CD14-positive monocyte (primary cell): ENCODE results near the gene PCDHA7. TPM values are rescaled to one million over a fixed set of nuclear protein-coding genes. Genes with fewer than 3 reads are reported as not detected.

Experiments
- DNase-seq, 3 donors: peaks; one replicate each; pipeline ENCODE4 v3.0.0-alpha.2; 2011 to 2022
- H2AFZ ChIP-seq: 2 replicates; pipeline ENCODE4 v1.6.0; 2012; ENCODE audit warnings: mild to moderate bottlenecking, low read depth, low read length, inconsistent platforms; ENCODE audit not compliant: insufficient read depth, poor library complexity, severe bottlenecking
- H3K27ac ChIP-seq, 2 donors: 1 replicate in 1 of 2; 2 replicates in 1 of 2; pipeline ENCODE4 v1.5.1; 2012 to 2013; ENCODE audit warnings: low read length in 2 of 2, control low read depth in 1 of 2, inconsistent platforms in 1 of 2, low read depth in 1 of 2, mild to moderate bottlenecking in 1 of 2
- H3K27me3 ChIP-seq, 2 donors: one replicate each; pipeline versions ENCODE4 v1.6.0 to v1.6.1; 2011 to 2013; ENCODE audit warnings: low read length in 2 of 2; ENCODE audit not compliant: control insufficient read depth in 2 of 2, insufficient read depth in 2 of 2
- H3K36me3 ChIP-seq, 2 donors: replicated peaks in 1 of 2; 1 replicate in 1 of 2; 2 replicates in 1 of 2; pipeline versions ENCODE4 v1.5.1 to v1.6.1; 2012 to 2013; ENCODE audit warnings: low read length in 2 of 2, control low read depth in 1 of 2, inconsistent platforms in 1 of 2, mild to moderate bottlenecking in 1 of 2; ENCODE audit not compliant: insufficient read depth in 2 of 2, control insufficient read depth in 1 of 2
- H3K4me1 ChIP-seq, 2 donors: 1 replicate in 1 of 2; 2 replicates in 1 of 2; pipeline versions ENCODE4 v1.5.1 to v1.6.1; 2012 to 2013; ENCODE audit warnings: low read length in 2 of 2, control low read depth in 1 of 2, inconsistent platforms in 1 of 2, mild to moderate bottlenecking in 1 of 2, moderate library complexity in 1 of 2; ENCODE audit not compliant: insufficient read depth in 2 of 2, control insufficient read depth in 1 of 2
- H3K4me2 ChIP-seq: replicated peaks from 2 replicates; pipeline ENCODE3; 2012; ENCODE audit warnings: low read length, moderate library complexity, mild to moderate bottlenecking; ENCODE audit not compliant: poor library complexity, severe bottlenecking; ENCODE audit errors: extremely low read depth
- H3K4me3 ChIP-seq, 3 experiments: fragments of 200-600 bp in 1 of 3; sonication (generic) in 1 of 3; replicated peaks in 1 of 3; 1 replicate in 2 of 3; 2 replicates in 1 of 3; pipeline ENCODE4 v1.5.1; 2011 to 2013; ENCODE audit warnings: low read length in 3 of 3, mild to moderate bottlenecking in 3 of 3, control low read depth in 2 of 3, low read depth in 2 of 3, inconsistent platforms in 1 of 3, moderate library complexity in 1 of 3
- H3K79me2 ChIP-seq: 2 replicates; pipeline ENCODE4 v1.6.0; 2012; ENCODE audit warnings: mild to moderate bottlenecking, control low read depth, inconsistent platforms, low read length, moderate library complexity; ENCODE audit not compliant: insufficient read depth
- H3K9ac ChIP-seq: 2 replicates; pipeline ENCODE4 v1.6.0; 2017; ENCODE audit warnings: low read length, mild to moderate bottlenecking; ENCODE audit not compliant: insufficient read depth, poor library complexity, severe bottlenecking
- H3K9me3 ChIP-seq, 2 donors: replicated peaks in 1 of 2; 1 replicate in 1 of 2; 2 replicates in 1 of 2; pipeline versions ENCODE4 v1.5.1 to v1.6.1; 2012 to 2013; ENCODE audit warnings: low read length in 2 of 2, control low read depth in 1 of 2; ENCODE audit not compliant: control insufficient read depth in 1 of 2, insufficient read depth in 1 of 2
- H4K20me1 ChIP-seq: 2 replicates; pipeline ENCODE4 v1.6.0; 2012; ENCODE audit warnings: mild to moderate bottlenecking, low read length, control low read depth, moderate library complexity; ENCODE audit not compliant: insufficient read depth
- H3K27ac Mint-ChIP-seq, 7 donors: one replicate each; pipeline ENCODE4 v1.8.0; 2020; ENCODE audit warnings: mild to moderate bottlenecking in 7 of 7, mixed read lengths in 7 of 7, moderate library complexity in 6 of 7, inconsistent platforms in 2 of 7
- H3K27me3 Mint-ChIP-seq, 3 donors: one replicate each; pipeline ENCODE4 v1.8.0; 2021 to 2022; ENCODE audit warnings: low read depth in 3 of 3, mild to moderate bottlenecking in 3 of 3, mixed read lengths in 3 of 3, moderate library complexity in 3 of 3, inconsistent platforms in 1 of 3
- H3K36me3 Mint-ChIP-seq, 2 donors: one replicate each; pipeline ENCODE4 v1.8.0; 2020; ENCODE audit warnings: mixed read lengths in 2 of 2, inconsistent platforms in 1 of 2, mild to moderate bottlenecking in 1 of 2
- H3K4me1 Mint-ChIP-seq: one replicate; pipeline ENCODE4 v1.8.0; 2020; ENCODE audit warnings: mild to moderate bottlenecking, mixed read lengths
- H3K4me3 Mint-ChIP-seq, 2 donors: one replicate each; pipeline ENCODE4 v1.8.0; 2020; ENCODE audit warnings: mild to moderate bottlenecking in 2 of 2, mixed read lengths in 2 of 2, moderate library complexity in 1 of 2
- H3K9me3 Mint-ChIP-seq, 7 donors: one replicate each; pipeline ENCODE4 v1.8.0; 2020 to 2022; ENCODE audit warnings: mixed read lengths in 7 of 7, mild to moderate bottlenecking in 6 of 7, moderate library complexity in 6 of 7, inconsistent platforms in 2 of 7
- CTCF ChIP-seq: fragments of 200-600 bp; IDR thresholded peaks from one replicate; pipeline ENCODE4 v1.8.0; 2022; ENCODE audit warnings: antibody characterized with exemption, mild to moderate bottlenecking
- WGBS: methylation state at CpG from one replicate; pipeline ENCODE4 v1.1.5; 2013; ENCODE audit warnings: missing lambda C conversion rate; ENCODE audit not compliant: insufficient coverage; 5-methylcytosine and 5-hydroxymethylcytosine counted together
- intact Hi-C, 2 donors: fragments of 100-400 bp; cut with micrococcal nuclease; formaldehyde crosslinking; loops; one replicate each; pipeline versions ENCODE4 v1.15.0 to v1.15.1; 2023
- polyA plus RNA-seq, 3 donors: library from polyadenylated mRNA; depleted of rRNA in 1 of 3; unstranded in 2 of 3; stranded (reverse) in 1 of 3; fragments of 300-500 nt in 2 of 3; fragments of >200 nt in 1 of 3; fragmentation: Illumina TruSeq in 2 of 3; gene quantifications; 1 replicate in 2 of 3; 2 replicates in 1 of 3; pipeline ENCODE4 v1.2.3, GENCODE V29; 2012 to 2021

Gene PCDHA7
- polyA plus RNA-seq, 3 donors: not detected

- Mint-ChIP-seq H3K4me3 (no peak overlapping the region), H3K27ac (no peak overlapping the region), H3K9me3 (peaks cover 22 to 43% (median 40%) of the 10 kb centered on the region in 7 donors), H3K27me3 (peaks cover 0 to 5% (median 2%) of the 10 kb centered on the region in 3 donors), H3K4me1 (no peaks in the 10 kb centered on the region), H3K36me3 (no peaks in the 10 kb centered on the region)
- H3K4me1 ChIP-seq: no peaks in the 10 kb centered on the region
- no peak for DNase-seq
- H2AFZ ChIP-seq: no peak overlapping the region
- H3K27me3 ChIP-seq: no peaks in the 10 kb centered on the region
- H3K4me2 ChIP-seq: no peak overlapping the region
- no peaks in the 10 kb centered on the region for H4K20me1 ChIP-seq
- no peak overlapping the region for H3K27ac ChIP-seq
- H3K9ac ChIP-seq: no peak overlapping the region
- H3K36me3 ChIP-seq: no peaks in the 10 kb centered on the region
- H3K4me3 ChIP-seq: no peak overlapping the region
- 42% methylated on average over 76 of the region's 76 CpGs for WGBS
- intact Hi-C loops: no loop called here
- peaks cover 43 to 44% of the 10 kb centered on the region in 2 donors for H3K9me3 ChIP-seq
- TF ChIP-seq CTCF: no peak
- H3K79me2 ChIP-seq: no peaks in the 10 kb centered on the region
Observed at GRCh38 chr5:140862441-140863295, 28.6 kb downstream of the PCDHA7 start.

GRCh38 chr5:140868721-140869554, 34.9 kb downstream of the PCDHA7 start, which contains the start of gene PCDHA11:
Gene PCDHA11, plus strand, starts transcription at chr5:140868957. Its CDS starts 147 bp downstream, at chr5:140869104.
- H3K27ac ChIP-seq: no peak within 1 kb of the TSS
- peaks cover 28 to 49% of the 10 kb centered on the region in 2 donors for H3K9me3 ChIP-seq
- intact Hi-C loops: no loop called here
- no peak within 1 kb of the TSS for H2AFZ ChIP-seq
- H3K36me3 Mint-ChIP-seq: peaks cover 0 to 12% of the 10 kb centered on the region in 2 donors
- WGBS: 22% methylated on average over 30 of the region's 41 CpGs
- no peak within 1 kb of the TSS for H3K9ac ChIP-seq
- peaks cover 19 to 44% (median 33%) of the 10 kb centered on the region in 7 donors for H3K9me3 Mint-ChIP-seq
- no peaks in the 10 kb centered on the region for H3K4me1 Mint-ChIP-seq
- H3K27ac Mint-ChIP-seq: no peak within 1 kb of the TSS
- DNase-seq: no peak
- H3K27me3 Mint-ChIP-seq: peaks cover 6 to 23% (median 22%) of the 10 kb centered on the region in 3 donors
- H4K20me1 ChIP-seq: no peaks in the 10 kb centered on the region
- H3K4me3 Mint-ChIP-seq: peak within 1 kb of the TSS in 1 of 2 donors; percentile 39
- TF ChIP-seq CTCF: no peak
- H3K4me2 ChIP-seq: no peak within 1 kb of the TSS
- no peaks in the 10 kb centered on the region for H3K79me2 ChIP-seq
- peaks cover 0 to 11% of the 10 kb centered on the region in 2 donors for H3K27me3 ChIP-seq
- no peaks in the 10 kb centered on the region for H3K4me1 ChIP-seq
- no peak within 1 kb of the TSS for H3K4me3 ChIP-seq
- no peaks in the 10 kb centered on the region for H3K36me3 ChIP-seq
